HT1080 (cell line): ENCODE measurements around the gene MZB1. TPM values are rescaled to one million over a fixed set of nuclear protein-coding genes. Genes with fewer than 3 reads are reported as not detected.
"Not testable (repeated sequence)": the region's sequence is repeated elsewhere in the genome, so short reads cannot be mapped to it uniquely, and the experiment has no call there.

Source experiments
- DNase-seq: peaks from one replicate; pipeline ENCODE4 v3.0.0-alpha.2; 2015; ENCODE audit warnings: low read depth
- total RNA-seq: library from RNA; depleted of rRNA; stranded (reverse); fragments of >200 nt; shearing (Covaris generic); gene quantifications from 2 replicates; pipeline ENCODE4 v1.2.3, GENCODE V29; 2014

The MZB1 gene
- total RNA-seq, 1 experiment from 2014 or later, result not detected

- no peak for DNase-seq
Measured at GRCh38 chr5:139410993-139411828, 21.5 kb upstream of the MZB1 start.

DNA sequence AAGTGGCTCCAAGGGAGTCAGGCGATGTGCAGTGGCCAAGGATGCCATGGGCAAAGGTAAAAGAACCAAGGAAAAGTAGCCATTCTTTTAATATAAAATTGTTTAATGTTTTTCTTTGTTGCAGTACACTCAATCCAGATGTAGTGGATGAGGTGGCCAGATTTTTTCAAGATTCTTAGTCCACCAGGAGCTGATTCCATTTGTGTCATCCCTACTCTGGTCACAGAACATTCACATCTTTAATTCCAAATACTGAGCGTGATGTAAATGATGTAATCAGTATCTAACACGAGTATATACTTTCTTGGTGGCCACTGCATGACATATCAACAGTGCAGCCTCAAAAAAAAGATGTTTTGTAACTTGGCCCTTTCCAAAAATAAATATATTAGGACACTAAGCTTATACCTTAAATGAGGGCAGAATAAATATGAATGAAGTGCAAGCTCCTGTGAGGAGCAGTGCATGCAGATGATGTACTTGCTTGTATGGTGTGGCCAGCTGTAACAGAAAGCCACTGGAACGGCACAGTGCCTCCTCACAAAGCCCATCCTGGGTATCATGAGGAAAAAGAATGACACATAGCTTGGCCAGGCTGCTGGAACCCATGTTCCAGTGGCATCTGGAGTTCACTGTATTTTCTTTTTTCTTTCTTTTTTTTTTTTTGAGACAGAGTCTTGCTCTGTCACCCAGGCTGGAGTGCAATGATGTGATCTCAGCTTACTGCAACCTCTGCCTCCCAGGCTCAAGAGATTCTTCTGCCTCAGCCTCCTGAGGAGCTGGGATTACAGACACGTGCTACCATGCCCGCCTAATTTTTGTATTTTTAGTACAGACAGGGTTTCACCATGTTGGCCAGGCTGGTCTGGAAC, 20.6 kb upstream of the MZB1 start:
- no peak for DNase-seq

DNA sequence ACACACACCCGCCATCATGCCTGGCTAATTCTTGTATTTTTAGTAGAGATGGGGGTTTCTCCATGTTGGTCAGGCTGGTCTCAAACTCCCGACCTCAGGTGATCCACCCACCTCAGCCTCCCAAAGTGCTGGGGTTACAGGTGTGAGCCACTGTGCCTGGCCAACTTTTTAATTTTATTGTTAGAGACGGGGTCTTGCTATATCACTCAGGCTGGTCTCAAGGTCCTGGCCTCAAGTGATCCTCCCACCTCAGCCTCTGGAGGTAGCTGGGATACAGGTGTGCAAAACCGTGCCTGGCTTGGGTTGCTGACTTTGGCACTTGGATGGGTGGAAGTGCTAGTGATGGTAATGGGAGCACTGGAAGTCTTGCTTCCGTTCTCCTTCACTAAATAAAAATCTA, 19.4 kb upstream of the MZB1 start:
- DNase-seq, result not testable (repeated sequence)

DNA sequence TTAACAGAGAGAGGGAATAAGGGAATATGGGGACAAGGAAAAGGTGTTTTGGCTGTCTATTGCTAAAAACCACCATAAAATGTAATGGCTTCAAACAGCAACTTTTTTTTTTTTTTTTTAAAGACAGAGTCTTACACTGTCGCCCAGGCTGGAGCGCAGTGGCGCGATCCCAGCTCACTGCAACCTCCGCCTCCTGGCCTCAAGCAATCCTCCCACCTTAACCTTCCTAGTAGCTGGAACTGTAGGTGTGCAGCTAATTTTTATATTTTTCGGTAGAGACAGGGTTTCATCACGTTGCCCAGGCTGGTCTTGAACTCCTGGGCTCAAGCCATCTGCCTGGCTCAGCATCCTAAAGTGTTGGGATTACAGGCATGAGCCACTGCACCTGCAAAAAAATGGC, 18.5 kb upstream of the MZB1 start:
- no peak for DNase-seq

- DNase-seq, result no peak
Measured at GRCh38 chr5:139407517-139407916, 17.8 kb upstream of the MZB1 start.

DNA sequence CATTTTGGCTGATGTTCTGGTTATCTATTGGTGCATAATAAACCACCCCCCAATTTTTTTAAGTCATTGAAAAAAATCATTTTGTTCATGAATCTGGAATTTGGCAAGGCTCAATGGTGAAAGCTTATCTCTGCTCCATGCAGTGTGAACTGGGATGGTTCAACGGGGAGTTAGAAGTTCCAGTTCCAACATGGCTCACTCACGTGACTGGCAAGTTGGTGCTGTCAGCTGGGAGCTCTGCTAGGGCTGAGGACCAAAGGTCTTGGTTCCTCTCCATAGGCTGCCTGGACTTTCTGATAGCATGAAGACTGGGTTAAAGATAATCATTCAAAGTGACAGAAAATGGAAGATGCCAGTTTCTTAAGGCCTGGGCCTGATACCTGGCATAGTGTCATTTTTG, 17.2 kb upstream of the MZB1 start:
- DNase-seq, result no peak

DNA sequence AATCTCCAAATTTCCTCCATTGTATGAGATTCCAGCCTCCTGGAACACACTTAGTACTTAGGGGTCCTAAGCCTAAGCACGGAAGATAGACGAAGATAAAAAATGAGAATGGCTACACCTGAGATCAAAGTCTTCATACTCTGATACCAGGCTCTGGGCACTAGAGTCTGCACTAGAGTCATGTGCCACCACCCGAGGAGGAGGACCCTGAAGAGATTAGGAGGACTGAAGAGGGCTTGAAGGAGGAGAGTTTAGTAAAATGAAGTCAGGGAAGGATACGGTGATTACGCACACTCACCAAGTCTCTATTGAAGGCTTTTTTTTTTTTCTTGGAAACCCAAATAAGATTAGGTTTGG, 14.7 kb upstream of the MZB1 start:
- DNase-seq, result no peak

DNA sequence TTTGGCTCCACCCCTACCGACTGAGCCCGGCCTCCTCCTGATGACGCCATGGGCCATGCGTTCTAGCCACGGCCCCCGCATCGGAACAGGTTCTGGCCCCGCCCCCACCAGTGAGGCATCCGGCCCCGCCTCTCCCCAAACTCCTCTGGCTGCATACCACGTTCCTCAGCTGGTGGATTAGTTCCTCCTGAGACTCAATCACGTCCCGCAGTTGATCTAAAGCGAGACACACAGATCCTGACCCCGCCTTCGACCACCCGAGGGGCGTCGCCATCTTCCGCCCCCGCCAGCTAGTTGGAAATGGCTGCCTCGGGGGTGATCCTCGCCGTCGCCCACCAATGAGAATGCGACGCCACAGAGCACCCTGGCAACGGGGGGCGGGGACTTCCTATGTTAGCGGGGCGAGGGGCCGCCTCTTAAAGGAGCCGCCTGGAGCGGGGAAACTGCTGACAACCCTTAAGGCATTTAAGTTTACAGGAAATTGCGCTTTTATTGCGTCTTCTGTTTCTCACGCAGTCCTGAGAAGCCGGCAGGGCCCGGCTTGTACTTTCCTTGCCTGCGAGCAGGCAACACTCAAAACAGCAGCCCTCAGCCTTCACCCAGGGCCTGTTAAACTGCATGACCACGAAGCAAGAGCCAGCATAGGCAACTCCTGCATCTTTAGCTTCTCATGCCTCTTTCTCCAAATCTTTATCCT, 14.2 kb upstream of the MZB1 start, which contains the start of gene SPATA24:
Gene SPATA24, minus strand, starts transcription at position 303 of the 697 bp plus-strand sequence. Its CDS starts 29 bp downstream, at position 274.
- DNase-seq, result peak; percentile 97

DNA sequence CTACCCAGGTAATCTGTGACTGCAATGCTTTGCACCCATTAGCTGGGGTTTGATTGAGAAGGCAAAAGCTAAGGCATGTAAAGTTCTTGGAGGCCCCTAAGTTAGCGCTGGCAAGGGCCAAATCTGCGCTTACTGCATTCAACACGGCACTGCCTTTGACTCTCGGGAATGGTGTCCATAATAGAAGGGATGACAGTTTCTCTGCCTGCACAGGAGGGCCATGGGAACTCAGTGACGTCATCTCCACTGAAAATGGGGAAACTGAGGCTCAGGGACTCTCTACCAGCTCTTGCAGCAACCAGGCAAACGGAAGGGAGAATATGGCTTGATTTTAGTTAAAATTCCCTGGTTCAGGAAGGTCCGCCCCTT, 13.7 kb upstream of the MZB1 start:
- no peak for DNase-seq

GRCh38 chr5:139402561-139403158, 12.9 kb upstream of the MZB1 start:
- DNase-seq, result peak; percentile 41

- DNase-seq, result no peak
Measured at GRCh38 chr5:139401546-139401945, 11.8 kb upstream of the MZB1 start.

GRCh38 chr5:139399501-139400121, 9.9 kb upstream of the MZB1 start:
- no peak for DNase-seq

DNA sequence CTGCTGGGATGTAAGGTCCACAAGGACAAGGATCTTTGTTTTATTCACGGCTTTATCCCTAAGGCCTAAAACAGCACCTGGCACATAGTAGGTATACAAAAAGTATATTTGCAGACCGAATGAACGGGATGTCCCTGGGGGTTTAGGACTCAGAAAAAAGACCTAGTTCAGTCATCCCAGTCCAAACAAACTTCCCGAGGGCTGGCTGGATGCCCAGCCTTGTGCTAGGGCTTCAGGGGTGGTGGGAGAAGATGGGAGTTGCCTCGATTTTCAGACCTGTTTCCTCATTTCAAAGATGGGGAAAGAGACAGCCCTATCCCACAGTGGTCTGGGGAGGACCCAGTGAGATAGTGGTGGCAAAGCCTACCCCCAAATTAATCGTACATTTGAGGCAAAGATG, 8.2 kb upstream of the MZB1 start:
- no peak for DNase-seq

DNA sequence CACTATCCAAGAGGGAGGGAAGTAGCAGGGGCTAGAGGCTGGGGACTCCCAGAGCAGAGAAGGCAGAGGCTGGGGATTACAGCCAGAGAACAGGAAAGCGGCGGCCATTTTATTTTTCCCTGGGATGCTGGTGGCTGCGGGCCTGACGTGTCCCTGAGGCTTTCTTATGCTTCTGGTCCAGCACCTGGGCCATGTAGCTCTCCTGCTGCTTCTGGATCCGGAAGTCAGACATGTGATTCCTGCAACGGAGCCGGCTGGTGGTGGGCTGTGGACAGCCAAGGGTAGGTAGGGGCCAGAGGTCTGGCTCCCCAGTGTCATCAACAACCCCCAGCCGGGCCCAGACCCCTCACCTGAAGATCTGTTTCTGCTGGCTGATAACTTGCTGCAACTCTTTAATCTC, 7.0 kb upstream of the MZB1 start:
- no peak for DNase-seq

- no peak for DNase-seq
Measured at GRCh38 chr5:139395844-139396640, 6.3 kb upstream of the MZB1 start.

- DNase-seq, result no peak
Measured at GRCh38 chr5:139394654-139395566, 5.2 kb upstream of the MZB1 start, which contains the start of gene PROB1. PROB1 (minus strand) TSS chr5:139395104; CDS start chr5:139395081, 23 bp downstream.

DNA sequence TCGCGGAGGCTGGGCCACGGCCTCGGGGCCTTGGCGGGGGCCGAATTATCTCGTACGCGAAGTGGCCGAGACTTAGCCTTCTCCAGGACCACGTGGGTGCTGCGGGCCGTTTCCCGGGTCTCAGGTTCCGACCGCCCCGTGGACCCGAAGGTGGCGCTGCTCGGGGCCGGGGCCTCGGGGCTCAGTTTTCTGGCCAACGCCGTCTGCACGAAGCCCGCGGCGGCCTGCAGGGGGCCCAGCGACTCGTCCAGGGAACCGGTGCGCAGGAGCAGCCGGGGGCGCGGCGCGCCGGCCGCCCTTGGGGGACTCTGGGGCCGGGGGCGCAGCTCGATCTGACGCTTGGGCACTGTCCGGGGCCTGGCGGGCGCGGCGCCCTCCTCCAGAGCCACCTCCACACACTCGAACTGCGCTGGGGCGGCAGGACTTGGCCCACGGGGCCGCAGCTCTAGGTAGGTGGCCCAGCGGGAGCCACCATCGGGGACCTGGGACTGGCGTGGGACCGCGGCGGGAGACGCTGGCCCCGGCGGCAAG, 4.5 kb upstream of the MZB1 start:
- DNase-seq, result no peak

DNA sequence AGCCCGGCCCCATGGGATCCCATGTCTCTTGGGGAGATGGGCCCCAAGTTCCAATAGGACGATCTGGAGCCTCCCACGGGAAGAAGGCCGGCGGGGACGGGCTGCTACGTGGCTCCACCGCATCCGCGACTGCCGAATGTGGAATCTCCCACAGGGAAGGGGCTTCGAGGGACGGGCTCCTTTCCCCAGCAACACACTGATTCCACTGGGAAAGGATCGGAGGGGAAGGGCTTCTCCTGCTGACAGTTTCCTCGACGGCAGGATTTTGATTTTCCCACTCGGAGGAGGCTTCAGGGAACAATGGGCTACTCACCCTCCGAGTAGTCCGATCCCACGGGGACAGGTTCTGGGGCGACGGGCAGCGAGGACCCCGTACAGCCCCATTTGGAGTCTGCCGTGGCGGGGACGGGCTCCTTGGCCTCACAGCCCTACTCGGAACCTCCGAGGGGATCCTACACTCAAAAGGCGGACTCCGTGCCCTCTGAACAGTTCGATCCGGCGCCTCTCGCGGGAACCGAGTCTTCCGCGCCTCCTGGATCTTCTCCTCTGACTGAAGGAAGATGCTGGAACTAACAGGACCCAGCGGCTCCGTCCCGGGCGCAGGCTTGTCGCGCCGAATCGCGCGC, 3.9 kb upstream of the MZB1 start:
- DNase-seq, result no peak
